HG02970 (cell line): ENCODE results near the gene ADCY4.
"Not testable (repeated sequence)": the region's sequence is repeated elsewhere in the genome, so short reads cannot be mapped to it uniquely, and the experiment has no call there.

Source experiments
- ATAC-seq: cut with Tn5 transposase; IDR thresholded peaks from one replicate; pipeline ENCODE4 v1.9.1; 2021; ENCODE audit warnings: mild to moderate bottlenecking, moderate library complexity, moderate number of reproducible peaks; ENCODE audit not compliant: unreplicated experiment, low FRiP score

ADCY4 gene

DNA sequence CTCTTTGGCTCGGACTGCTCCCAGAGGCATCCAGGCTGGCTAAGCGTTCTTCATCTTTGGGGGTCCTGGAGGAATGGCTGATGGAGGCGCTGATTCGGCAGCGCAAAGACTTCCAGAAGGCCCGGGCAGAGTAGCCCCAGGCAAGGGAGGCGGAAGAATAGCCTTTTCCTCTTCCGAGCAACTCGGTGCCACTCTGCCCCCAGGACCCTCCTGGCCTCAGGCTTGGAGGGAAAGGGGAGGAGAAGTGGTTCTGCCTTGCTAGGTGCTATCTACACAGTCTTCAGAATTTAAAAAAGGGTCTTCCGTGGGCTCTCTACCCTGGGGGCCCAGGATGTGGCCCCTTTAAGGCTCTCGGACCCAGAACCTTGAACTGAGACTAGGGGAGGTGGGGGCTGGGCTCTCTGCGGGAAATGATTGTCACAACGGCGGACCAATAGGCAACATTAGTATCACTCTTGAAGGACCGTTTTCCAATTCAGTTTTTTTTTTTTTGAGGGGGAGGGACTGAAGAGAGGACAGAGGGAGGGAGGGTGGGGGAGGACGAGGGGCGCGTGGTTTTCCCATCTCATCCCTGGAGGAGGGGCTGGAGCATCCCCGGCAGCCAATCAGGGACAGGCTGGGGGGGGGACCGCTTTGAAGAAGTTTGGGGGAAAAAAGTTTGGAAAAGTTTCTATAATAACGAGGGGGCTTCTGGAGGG, 32.8 kb upstream of the ADCY4 start, which contains the start of gene NFATC4:
NFATC4 (plus strand) TSS at position 671 of the 698 bp plus-strand sequence. CDS start 157 bp downstream, outside the sequence.
- no peak for ATAC-seq

DNA sequence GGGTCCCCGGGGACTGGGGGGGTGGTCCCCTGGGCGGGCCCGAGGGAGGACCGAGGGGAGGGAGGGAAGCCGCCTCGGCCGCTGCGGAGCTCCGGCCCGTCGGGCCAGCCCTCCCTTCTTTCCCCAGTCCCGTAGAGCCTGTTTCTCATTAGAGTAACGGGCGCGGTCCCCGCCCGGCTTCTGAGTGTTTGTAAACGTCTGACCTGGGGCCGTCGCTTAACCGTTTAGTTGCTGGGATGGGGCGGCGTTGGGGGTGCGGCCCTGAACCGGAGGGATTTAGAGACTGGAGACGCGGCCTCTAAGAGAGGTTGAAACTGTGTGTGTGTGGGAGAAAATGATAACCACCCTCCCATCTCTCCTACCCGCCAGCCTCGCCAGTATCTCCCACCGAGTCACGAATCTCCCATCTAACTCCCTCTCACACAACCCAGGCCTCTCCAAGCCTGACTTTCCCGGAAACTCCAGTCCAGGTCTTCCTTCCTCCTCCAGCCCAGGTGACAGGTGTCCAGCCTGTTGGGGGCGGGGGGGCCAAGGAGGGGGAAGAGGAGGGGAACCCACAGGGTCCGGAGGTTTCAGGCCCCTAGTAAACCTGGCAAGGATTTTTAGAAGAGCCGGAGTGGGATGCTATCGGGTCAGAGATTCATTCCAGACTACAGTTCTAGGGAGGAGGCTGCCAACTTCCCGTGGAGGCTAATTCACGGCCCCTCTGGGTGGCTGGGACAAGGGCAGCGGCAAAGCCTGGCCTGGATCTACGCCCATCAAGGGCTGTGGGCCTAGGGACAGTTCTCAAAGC, 32.0 kb upstream of the ADCY4 start:
- ATAC-seq, result peak; percentile 62

DNA sequence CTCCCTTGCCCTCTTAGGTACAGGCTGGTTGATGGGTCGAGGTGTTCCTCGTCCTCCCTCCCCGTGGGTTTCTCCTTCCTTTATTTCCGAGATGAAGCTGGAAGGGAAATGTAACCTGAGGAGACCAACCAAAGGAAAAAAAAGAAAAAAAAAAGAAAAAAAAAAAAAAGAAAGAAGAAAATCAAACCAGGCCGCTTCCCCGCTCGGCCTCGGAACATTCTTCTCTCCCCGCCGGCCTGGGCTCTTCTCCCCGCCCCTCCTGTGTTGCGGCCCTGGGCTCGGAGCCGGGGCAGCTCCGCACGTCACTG, 31.5 kb upstream of the ADCY4 start:
- no peak for ATAC-seq

DNA sequence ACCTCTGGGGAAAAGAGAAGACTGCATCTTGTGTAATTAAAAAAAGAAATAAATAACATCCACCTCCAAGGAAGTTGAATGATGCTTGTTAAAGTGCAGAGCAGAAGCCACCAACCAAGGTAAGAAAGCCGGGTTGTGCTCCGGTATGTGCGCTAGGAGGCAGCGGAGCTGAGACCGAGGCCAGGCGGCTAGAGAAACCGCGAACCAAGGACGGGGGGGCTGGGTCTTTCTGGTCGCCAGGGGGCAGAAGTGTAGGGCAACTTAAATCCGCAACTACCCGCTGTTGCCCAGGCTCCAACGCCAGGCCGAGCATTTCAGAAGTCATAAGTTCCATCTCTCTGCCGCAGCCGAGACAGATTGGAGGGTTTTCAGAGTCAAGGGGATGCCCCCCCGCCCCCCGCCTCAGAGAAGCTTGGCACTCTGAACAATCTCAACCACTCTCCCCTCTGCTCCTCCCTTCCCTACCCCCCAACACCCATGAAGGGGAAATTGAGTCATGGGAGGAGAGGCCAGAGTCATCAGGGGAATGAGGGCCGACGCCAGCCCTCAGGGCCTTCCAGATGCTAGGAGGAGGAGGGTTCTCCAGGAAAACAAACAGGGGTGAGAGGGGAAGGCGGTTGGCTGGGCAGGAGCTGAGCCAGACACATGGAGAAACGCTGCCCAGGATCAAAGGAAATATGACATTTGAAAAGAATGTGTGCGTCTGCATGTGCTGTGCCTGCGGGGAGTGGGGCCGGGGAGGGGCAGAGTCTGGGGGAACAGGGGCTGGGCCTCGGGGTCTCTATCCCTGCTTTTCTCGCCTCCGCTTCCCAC, 30.9 kb upstream of the ADCY4 start:
- no peak for ATAC-seq

DNA sequence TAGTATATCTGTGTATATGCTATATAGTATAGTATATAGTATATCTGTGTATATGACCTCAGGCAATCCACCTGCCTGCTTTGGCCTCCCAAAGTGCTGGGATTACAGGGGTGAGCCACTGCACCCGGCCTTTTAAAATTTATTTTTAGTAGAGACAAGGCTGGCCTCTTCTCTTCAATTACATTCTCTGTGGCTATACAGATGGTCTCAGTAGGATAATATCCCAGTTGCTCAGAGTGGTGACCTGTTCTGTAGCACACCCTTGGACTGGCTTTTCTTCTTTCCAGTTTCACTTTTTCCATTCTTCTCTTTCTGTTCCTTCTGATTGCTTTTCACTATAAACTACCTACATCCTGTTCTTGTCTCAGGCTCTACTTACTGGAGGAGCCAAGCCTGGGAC, 30.0 kb upstream of the ADCY4 start:
- no peak for ATAC-seq

DNA sequence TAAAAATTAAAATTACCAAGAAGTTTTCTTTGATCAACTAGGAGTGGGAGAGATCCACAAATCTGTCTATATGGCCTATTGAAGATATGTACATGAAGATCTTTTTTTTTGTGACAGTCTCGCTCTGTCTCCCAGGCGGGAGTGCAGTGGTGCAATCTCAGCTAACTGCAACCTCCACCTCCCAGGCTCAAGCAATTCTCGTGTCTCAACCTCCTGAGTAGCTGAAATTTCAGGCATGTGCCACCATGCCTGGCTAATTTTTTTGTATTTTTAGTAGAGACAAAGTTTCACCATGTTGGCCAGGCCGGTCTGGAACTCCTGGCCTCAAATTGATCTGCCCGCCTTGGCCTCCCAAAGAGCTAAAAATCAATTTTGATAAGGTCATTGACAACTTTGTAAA, 28.5 kb upstream of the ADCY4 start:
- no peak for ATAC-seq

DNA sequence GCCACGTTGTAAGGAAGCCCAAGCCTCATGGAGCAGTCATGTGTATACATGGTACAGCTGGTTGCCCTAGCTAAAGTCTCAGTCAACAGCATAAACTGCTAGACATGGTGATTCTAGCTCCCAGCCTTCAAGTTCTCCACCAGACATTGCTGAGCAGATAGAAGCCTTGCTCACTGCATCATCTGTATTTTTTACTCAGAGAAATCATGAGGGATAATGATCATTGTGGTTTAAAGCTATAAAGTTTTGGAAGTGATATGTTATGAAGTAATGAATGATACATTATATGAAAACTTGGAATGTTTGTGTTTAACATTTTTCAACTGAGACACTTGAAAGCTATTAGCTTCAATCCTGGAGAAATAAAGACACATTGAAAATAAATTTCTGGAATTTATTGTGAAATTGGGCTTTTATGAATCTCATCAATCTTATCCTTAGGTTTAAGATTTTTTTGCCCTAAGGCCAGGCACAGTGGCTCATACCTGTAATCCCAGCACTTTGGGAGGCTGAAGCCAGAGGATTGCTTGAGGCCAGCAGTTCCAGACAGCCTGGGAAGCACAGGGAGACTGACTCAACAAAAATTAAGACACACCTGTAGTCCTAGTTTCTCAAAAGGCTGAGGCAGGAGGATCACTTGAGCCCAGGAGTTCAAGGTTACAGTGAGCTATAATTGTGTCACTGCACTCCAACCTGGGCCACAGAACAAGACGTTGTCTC, 27.5 kb upstream of the ADCY4 start:
- no peak for ATAC-seq

DNA sequence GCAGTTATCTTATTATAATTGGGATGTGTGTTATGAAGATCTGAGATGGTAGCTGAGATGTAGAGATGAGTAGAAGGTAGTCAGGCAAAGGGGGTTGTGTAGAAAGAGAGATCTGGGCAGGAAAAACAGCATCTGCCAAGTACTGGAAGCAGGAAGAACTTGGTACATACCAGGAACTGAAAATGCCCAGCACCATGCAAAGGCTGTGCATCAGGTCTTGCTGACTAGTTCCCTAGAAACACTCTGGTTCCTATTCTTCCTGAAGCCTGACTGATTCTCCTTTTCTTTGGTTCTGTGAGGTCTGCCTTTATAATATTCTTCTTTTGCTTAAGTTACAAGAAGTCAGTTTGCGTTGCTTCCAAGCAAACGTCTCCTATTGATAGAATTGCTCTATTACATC, 26.5 kb upstream of the ADCY4 start:
- no peak for ATAC-seq

DNA sequence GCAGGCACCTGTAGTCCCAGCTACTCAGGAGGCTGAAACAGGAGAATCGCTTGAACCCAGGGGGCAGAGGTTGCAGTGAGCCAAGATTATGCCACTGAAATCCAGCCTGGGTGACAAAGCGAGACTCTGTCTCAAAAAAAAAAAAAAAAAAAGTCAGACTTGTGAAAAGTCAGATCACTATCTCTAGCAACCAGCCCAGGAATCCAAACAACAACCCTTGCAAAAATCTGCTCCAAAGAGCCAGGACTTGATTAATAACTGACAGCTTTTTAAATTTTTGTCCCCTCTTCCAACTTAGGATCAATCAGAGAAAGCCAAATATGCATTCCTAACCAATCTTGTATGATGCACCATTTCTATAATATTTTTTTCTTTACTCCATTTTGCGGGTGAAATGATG, 25.4 kb upstream of the ADCY4 start:
- ATAC-seq, result no peak

DNA sequence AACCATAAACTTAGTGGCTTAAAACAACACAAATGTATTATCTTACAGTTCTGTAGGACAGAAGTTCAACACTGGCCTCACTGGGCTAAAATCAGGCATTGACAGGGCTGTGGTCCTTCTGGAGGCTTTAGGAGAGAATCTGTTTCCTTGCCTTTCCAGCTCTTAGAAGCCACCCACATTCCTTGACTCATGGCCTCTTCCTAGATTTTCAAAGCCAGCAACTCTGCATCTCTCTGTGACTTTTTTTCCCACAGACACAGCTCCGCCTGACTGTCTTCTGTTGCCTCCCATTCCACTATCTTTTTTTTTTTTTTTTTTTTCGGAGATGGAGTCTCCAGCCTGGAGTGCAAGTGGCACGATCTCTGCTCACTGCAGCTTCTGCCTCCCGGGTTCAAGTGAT, 21.3 kb upstream of the ADCY4 start:
- ATAC-seq, result no peak

DNA sequence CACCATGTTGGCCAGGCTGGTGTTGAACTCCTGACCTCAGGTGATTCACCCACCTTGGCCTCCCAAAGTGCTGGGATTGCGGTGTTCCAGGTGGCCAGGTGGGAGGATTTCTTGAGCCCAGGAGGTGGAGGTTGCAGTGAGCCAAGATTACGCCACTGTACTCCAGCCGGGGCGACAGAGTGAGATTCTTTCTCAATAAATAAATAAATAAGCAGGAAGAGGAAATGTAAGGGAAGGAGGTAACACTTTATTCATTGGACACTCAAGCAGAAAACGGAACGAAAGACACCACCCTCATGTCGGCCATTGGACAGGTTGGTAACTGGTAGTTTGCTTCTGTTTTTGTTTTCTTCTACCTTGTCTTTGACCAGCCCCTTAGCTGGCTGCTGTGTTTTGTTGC, 20.1 kb upstream of the ADCY4 start:
- no peak for ATAC-seq

DNA sequence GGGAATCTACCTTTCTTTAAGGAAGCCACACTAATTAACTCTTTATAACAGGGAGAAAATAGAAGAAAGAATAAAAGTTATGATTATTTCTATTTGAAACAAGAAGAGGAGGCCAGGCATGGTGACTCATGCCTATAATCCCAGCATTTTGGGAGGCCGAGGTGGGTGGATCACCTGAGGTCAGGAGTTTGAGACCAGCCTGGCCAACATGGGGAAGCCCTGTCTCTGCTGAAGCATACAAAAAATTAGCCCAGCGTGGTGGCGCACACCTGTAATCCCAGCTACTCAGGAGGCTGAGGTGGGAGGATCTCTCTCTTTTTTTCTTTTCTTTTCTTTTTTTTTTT, 19.6 kb upstream of the ADCY4 start:
- not testable (repeated sequence) for ATAC-seq

DNA sequence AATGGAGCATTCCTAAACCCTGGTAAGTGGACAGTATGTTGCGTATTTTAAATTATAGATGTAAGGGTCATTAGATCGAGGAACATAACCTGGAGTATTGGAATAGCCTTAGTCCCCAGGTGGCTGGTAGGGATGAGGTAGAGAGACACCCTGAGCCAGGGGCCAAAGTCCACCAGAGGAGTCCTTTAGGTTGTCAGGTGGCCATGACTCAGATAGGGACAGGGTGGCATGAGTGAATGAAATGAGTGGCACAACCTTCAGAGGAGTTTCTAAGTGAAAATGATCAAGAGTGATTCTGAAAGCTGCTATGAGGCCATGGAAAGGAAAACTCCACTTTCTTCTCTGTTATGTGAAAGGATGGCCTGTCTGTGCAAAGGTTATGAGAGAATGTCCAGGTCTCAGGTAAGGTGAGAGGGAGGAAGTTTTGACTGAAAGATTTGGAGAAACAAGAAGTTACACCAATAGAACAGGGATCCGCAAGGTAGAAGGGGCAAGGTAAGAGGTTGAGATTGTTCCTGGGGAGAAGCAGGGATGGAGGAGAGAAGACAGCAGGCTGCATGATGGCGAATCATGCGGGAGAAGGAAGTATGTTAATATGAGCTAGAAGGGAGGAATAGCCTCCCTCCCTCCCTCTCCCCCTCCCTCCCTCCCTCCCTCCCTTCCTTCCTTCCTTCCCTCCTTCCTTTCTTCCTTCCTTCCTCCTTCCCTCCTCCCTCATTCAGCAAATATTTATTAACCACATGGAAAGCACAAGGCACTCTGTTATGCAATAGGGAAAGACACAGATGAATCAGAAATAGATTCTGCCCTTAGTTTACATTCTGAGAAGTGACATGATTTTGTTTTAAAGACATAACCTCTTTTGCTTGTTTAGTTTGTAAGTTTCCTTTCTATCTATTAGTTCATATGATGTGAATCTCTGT, 18.9 kb upstream of the ADCY4 start:
- ATAC-seq, result no peak

DNA sequence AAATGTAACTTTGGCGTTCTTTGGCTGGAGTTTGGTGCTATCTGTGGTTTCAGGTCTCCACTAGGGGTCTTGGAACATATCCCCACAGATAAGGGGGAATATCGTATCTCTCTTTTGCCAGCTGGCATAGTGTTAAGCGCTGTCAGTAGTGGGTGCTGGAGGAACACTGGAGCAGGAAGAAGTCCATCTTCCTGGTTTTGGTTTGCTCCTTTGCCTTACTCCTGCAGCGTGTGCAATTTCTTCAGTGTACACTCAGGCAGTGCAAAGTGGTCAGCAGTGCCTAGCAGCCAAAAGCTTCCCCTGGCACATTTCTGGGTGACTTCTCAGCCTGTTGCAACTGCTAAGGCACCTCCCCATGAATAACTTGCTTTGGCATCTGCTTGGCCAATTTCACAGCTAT, 16.6 kb upstream of the ADCY4 start:
- ATAC-seq, result no peak

DNA sequence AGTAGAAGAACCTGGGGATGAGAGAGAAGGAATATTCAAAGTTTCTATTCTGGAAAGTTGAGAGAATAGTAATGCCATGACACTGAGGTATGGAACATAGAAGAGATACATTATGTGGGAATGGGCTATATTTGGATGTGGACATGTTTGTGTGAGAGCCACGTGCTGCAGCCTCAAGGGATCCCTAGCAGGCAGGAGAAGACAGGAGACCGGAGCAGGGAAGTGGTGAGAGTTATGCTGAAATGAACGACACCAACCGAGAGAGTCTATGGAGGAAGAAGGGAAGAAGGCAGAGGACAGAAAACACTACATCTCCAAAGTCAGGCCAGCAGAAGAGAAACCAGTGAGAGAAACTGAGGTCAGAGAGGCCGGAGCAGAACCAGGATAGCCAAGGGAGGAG, 14.9 kb upstream of the ADCY4 start:
- ATAC-seq, result no peak

DNA sequence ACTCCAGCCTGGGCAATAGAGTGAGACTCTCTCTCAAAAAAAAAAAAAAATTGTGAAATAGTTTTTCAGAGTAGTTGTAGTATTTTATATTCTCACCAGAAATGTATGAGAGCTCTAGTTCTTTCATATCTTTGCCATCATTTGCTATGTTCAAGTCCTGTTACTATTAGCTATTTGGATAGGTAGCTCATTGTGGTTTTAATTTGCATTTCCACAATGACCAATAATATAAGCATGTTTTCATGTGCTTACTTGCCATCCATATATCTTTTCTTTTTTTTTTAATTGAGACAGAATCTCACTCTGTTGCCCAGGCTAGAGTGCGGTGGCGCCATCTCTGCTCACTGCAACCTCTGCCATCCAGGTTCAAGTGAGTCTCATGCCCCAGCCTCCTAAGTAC, 13.3 kb upstream of the ADCY4 start:
- no peak for ATAC-seq

DNA sequence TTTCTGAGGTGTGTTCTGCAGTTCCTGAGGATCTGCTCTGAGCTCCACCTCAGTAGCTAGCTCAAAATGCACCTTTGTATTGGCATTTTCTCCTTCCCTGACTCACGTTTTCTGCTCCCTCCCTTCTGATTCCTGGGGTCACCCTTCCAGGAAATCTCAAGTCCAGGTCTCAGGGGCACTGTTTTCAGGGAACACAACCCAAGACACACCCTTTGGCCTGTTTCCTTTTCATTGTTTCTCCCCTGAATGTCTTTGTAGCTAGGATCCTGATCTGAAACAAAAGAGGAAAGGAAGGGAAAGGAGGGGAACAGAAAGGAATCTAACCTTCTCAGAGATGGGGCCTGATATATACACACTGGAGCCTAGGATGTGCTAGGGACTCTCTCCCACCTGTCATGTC, 12.3 kb upstream of the ADCY4 start:
- no peak for ATAC-seq

DNA sequence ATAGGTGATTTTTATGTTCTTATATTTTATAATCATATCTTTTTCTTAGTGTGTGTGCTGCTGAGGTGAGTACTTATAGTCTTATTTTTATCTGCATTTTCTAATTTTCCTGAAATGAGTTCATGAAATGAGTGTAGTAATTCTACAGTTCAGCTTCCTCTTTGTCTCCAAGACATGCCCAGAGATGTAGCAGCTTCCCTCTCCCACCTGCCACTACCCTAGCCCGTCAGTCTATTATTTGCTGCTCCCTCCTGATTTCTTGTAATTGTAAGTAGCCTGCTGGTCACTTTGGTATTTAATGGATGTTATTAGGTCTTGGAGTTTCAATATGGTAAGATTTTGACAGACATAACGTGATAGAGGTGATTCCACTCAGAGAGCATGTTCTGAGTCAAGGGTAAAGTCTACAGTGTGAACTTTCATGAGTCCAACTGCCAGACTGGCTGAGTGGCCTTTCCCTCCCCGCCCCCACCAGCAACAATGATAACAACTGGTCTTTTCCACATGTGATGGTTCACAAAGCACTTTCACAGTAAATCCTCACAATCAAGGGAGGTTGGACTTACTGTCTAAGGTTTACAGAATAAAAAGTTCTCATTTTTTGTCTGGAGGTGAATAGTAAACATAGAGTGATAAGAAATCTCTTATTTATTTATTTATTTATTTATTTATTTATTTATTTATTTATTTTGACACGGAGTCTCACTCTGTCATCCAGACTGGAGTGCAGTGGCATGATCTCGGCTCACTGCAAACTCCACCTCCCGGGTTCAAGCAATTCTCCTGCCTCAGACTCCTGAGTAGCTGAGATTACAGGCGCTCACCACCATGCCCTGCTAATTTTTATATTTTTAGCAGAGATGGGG, 9.2 kb upstream of the ADCY4 start:
- no peak for ATAC-seq

DNA sequence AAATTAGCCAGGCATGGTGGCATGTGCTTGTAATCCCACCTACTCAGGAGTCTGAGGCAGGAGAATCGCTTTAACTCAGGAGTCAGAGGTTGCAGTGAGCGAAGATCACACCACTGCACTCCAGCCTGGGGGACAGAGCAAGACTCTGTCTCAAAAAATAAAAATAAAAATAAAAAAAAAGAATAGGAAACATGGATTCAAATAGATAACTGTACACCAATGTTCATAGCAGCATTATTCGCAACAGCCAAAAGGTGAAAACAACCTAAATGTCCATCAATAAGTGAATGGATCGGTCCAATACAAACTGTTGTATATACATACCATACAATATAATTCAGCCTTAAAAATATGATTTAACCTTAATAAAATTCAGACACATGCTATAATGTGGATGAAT, 8.0 kb upstream of the ADCY4 start:
- ATAC-seq, result no peak
